Astrocyte of the spinal cord (primary cell): ENCODE data around the gene MEG3.

ENCODE experiments used
- DNase-seq: peaks from one replicate; pipeline ENCODE4 v3.0.0; 2011; ENCODE audit warnings: low read depth, low spot score
- H3K4me3 ChIP-seq: 2 replicates; pipeline ENCODE4 v1.5.1; 2011; ENCODE audit warnings: low read depth, mild to moderate bottlenecking, low read length, moderate library complexity
- in situ Hi-C: cut with HindIII; loops from 2 replicates; pipeline ENCODE4 v1.10.0; 2017; ENCODE audit warnings: low sequenced_read_pairs
- TF ChIP-seq, protein P1 (sequence below): IDR thresholded peaks from 2 replicates; pipeline ENCODE4 v1.5.1; 2012; ENCODE audit warnings: low read depth, mild to moderate bottlenecking, low read length, inconsistent platforms

Gene MEG3

DNA sequence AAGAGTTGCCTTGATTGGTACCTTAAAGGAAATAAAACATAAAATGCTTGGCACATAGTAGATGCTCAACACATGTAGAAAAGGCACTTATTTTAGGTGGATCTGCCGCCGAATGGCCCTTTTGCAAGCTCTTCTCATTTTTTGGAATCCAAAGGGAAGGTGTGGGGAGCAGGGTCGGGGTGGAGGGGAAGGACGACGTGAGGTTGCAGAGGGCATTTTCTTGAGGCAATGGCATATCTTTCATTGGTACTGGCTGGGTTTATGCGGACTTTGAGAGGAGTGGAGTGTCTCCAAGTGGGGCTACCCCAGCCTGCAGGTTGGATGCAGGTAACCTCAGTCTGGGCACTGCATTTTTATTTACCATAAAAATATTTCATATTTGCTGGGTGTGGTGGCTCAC, 69.5 kb downstream of the MEG3 start:
- no peak for DNase-seq
- no peak overlapping the region for H3K4me3 ChIP-seq
- TF ChIP-seq, protein P1, sequence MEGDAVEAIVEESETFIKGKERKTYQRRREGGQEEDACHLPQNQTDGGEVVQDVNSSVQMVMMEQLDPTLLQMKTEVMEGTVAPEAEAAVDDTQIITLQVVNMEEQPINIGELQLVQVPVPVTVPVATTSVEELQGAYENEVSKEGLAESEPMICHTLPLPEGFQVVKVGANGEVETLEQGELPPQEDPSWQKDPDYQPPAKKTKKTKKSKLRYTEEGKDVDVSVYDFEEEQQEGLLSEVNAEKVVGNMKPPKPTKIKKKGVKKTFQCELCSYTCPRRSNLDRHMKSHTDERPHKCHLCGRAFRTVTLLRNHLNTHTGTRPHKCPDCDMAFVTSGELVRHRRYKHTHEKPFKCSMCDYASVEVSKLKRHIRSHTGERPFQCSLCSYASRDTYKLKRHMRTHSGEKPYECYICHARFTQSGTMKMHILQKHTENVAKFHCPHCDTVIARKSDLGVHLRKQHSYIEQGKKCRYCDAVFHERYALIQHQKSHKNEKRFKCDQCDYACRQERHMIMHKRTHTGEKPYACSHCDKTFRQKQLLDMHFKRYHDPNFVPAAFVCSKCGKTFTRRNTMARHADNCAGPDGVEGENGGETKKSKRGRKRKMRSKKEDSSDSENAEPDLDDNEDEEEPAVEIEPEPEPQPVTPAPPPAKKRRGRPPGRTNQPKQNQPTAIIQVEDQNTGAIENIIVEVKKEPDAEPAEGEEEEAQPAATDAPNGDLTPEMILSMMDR: no peak
- in situ Hi-C loops: no loop called here

DNA sequence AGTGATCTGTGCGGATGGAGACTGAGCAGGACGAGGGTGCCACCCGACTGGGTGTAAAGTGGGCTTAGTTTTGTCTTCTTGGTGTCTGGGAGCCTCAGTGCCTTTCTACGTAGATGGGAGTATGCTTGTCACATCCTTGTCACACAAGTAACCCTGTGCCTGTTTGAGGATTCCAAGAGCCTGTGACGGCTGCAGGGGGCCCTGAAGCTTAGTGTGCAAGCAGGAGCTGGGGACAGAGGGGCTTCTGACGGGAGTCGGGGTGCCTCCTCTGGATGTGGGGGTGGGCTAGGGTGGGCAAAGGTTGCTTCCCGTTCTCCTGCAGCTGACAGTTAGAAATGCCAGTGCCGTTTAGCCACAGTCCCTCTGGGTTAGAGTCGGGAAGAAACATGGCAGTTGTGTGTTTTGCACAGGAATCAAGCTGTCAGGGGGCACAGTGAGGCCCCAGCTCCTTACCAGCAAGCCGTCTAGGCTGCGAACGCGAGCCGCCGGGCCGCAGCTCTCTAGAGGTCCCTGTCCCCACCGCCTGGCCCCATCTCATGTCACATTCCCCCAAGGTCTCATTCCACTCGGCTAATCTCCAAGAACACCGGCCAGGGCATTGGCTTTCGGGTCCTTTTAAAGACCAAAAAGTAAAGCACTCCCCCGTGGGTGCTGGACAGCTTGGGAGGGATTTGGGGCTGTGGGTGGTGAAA, 70.6 kb downstream of the MEG3 start:
- TF ChIP-seq, protein P1: no peak
- DNase-seq: no peak
- in situ Hi-C loops: no loop called here
- H3K4me3 ChIP-seq: no peak overlapping the region

DNA sequence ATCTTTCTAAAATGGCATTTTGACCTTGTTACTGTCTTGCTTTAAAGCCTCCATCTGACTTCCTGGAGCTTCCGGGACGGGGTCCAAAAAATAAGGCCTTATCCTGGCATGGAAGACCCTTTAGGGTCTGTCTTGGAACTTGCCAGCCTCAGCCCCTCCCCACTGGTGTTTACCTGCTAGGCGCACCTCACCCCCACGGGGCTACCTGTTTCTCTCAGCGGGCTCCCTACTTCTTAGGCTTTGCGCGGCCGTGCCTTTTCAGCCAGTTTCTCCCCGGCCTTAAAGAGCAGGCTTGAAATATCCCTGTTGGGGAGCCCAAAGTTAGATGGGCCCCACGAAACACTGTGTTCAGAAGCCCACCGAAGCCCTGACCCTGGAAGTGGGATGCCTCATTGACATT, 72.5 kb downstream of the MEG3 start:
- TF ChIP-seq, protein P1: no peak
- H3K4me3 ChIP-seq: no peak overlapping the region
- in situ Hi-C loops: no loop called here
- no peak for DNase-seq

DNA sequence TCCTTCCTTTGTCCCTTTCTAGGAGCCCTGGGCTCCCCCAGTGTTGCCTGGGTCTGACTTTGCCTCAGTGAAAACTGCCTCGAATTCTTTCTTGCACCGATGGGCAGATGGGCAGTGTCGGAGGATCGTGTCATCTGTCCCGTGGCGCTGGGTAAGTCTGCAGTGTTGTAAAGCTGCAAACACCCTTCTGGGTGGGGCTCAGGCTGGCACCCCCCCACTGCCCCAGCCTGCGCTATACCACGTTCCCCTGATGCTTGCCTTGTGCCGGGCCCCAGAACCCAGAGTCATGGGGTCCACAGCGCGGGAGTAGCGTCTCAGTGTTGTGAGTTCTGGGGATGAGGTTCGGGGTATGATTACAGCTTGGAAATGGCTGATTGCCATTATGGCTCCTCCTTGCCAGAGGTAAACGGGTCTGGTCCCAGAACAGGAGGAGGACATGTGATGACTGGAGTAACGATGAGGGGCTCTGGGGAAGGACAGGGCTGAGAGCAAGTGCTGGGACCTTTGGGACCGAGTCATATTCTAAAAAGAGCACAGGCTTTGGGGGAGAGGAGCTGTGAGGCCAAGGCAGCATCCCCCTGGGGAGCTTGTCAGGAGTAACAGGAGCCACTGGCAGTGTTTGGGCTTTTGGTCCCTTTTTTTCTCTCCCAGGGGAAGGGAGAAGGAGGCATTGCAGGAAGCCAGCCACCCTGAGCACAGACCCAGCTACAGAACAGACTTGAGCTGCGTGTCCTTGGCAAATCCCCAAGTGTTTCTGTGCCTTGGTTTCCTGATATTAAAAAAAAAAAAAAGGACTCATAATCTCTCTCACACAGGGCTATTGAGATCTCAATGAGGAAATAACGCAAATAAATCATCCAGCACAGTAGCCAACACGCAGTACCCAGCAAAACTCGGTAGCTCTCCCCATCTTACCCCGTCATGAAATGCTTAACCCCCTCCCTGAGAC, 73.3 kb downstream of the MEG3 start:
- no peak for DNase-seq
- TF ChIP-seq, protein P1: no peak
- in situ Hi-C loops: no loop called here
- H3K4me3 ChIP-seq: no peak overlapping the region

DNA sequence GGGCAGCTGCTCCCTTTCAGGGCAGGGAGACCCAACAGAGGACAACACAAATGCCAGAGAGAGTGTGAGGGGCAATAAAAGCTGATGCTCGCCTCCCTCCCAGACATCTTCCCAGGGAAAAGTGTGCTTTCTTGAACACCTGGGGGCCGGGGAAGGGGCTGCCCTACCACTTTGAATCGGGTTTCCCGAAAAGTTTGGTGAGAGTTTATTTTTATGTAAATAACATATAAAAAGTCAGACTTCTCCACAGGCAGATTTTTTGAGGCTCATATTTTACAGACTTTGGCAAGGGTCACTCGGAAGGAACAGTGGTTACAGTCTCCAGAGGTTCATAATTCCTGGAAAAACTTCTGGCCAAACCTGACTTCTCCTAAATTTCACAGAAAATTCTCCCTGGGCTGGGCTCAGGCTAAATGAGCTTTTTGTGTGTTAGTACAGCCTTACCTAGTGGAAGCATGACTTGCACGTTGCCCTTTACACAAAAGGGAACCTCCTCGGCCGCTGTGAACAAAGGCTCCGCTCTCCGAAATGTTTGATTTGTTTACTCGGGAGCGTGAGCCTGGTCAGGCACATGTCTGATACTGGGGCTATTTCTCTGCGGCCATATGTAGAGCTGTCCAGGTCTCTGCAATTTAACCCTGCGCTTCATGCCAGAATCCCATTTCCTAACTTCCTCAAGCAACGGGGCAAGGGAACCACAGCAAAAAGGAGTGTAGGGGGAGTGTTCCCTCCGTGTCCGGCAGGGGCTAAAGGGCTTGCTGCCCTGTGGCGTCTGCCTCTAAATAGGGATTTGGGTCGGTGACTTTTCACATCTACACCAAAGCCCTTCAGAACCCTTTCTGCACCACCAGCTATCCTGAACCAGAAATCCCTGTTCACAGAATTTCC, 74.2 kb downstream of the MEG3 start:
- in situ Hi-C loops: no loop called here
- no peak overlapping the region for H3K4me3 ChIP-seq
- TF ChIP-seq, protein P1: no peak
- DNase-seq: no peak

DNA sequence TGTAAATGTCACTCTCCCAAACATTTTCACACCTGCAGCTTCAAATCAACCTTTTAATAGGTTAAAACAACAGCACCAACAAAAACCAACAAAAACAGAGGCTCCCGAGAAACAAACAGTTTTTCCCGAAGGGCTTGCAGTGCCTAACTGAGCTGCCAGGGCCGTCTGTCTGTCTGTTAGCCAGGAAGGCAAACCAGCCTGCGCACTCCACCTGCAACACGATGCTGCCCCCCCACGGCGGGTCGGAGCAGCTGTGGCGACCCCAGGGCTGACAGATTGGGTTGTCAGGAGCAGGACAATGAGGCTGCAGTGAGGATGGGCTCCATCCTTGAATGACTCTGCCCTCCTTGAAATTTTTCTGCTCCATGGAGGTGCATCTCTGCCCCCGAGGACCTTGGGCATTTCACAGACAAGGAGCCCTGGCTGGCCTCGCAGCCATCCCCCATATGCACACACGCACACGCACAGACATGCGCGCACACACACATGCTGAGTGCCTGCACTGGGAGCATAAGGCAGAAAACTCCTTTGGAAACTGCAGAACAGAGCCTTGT, 75.0 kb downstream of the MEG3 start:
- in situ Hi-C loops: no loop called here
- no peak for DNase-seq

More for the DNA sequence above, 75.0 kb downstream of the MEG3 start:
- H3K4me3 ChIP-seq: no peak overlapping the region
- TF ChIP-seq, protein P1: peak; percentile 34
